SK-N-SH (cell line): Measurements from ENCODE around the gene LRRC1. TPM values are rescaled to one million over a fixed set of nuclear protein-coding genes. Genes with fewer than 3 reads are reported as not detected.

Experiments
- CTCF ChIA-PET: fragments of 300-600, 350-600 bp; formaldehyde crosslinking; extraction: SDS; loops from one replicate; lab custom pipeline; 2021; lab: Yijun Ruan, JAX
- POLR2A ChIA-PET: fragments of 350-600 bp; sonication (Branson Sonifier 250); formaldehyde crosslinking; extraction: SDS; loops from one replicate; lab custom pipeline; 2020; ENCODE audit warnings: antibody characterized with exemption, inconsistent platforms; lab: Yijun Ruan, JAX
- DNase-seq: peaks from one replicate; pipeline ENCODE4 v3.0.0; 2012
- H2AFZ ChIP-seq: fragments of 200-600 bp; sonication (generic); 2 replicates; pipeline ENCODE4 v1.8.1; 2016; ENCODE audit warnings: antibody characterized with exemption, mild to moderate bottlenecking, low read depth
- H3F3A ChIP-seq: fragments of 200-600 bp; sonication (generic); replicated peaks from 2 replicates; pipeline ENCODE3; 2016; ENCODE audit warnings: antibody characterized with exemption, mild to moderate bottlenecking; ENCODE audit not compliant: insufficient read depth
- H3K27ac ChIP-seq, 2 experiments: fragments of 200-500 bp in 1 of 2; fragments of 200-600 bp in 1 of 2; sonication (Bioruptor generic) in 1 of 2; sonication (generic), shearing (Covaris generic) in 1 of 2; 2 replicates each; pipeline versions ENCODE4 v1.5.1 to v1.6.1; 2014 to 2016; ENCODE audit warnings: low read depth in 2 of 2, inconsistent platforms in 1 of 2, low read length in 1 of 2, mild to moderate bottlenecking in 1 of 2, mixed read lengths in 1 of 2
- H3K27me3 ChIP-seq: fragments of 200-600 bp; sonication (generic), shearing (Covaris generic); 2 replicates; pipeline ENCODE4 v1.6.1; 2016; ENCODE audit warnings: mixed run types; ENCODE audit not compliant: insufficient read depth
- H3K36me3 ChIP-seq, 2 experiments: fragments of 200-500 bp in 1 of 2; fragments of 200-600 bp in 1 of 2; sonication (Bioruptor generic) in 1 of 2; sonication (generic) in 1 of 2; replicated peaks in 1 of 2; 2 replicates each; pipeline versions ENCODE3 to v1.5.1; 2014 to 2016; ENCODE audit warnings: low read length in 1 of 2, mild to moderate bottlenecking in 1 of 2; ENCODE audit not compliant: insufficient read depth in 2 of 2, control insufficient read depth in 1 of 2
- H3K4me1 ChIP-seq, 2 experiments: fragments of 200-500 bp in 1 of 2; fragments of 200-600 bp in 1 of 2; sonication (Bioruptor generic) in 1 of 2; sonication (generic), shearing (Covaris generic) in 1 of 2; 2 replicates each; pipeline versions ENCODE4 v1.5.1 to v1.6.1; 2014 to 2016; ENCODE audit warnings: low read depth in 1 of 2, low read length in 1 of 2, mixed run types in 1 of 2; ENCODE audit not compliant: insufficient read depth in 2 of 2, control insufficient read depth in 1 of 2
- H3K4me2 ChIP-seq: fragments of 200-600 bp; sonication (generic), shearing (Covaris generic); 2 replicates; pipeline ENCODE4 v1.6.1; 2017; ENCODE audit warnings: mixed run types
- H3K4me3 ChIP-seq, 2 experiments: fragments of 200-500 bp in 1 of 2; fragments of 200-600 bp in 1 of 2; sonication (Bioruptor generic) in 1 of 2; sonication (generic), shearing (Covaris generic) in 1 of 2; 2 replicates each; pipeline versions ENCODE4 v1.5.1 to v1.8.1; 2014 to 2016; ENCODE audit warnings: low read depth in 2 of 2, inconsistent platforms in 1 of 2, low read length in 1 of 2, mild to moderate bottlenecking in 1 of 2, mixed read lengths in 1 of 2, moderate library complexity in 1 of 2
- H3K79me2 ChIP-seq: fragments of 200-600 bp; sonication (generic); 2 replicates; pipeline ENCODE4 v1.8.1; 2017; ENCODE audit warnings: mild to moderate bottlenecking; ENCODE audit not compliant: insufficient read depth
- H3K9ac ChIP-seq: fragments of 200-600 bp; sonication (generic); 2 replicates; pipeline ENCODE4 v1.6.1; 2017; ENCODE audit warnings: mixed run types
- H3K9me2 ChIP-seq: fragments of 200-600 bp; sonication (generic); 2 replicates; pipeline ENCODE4 v1.6.1; 2017; ENCODE audit warnings: mixed run types
- H3K9me3 ChIP-seq: fragments of 200-600 bp; sonication (generic); 2 replicates; pipeline ENCODE4 v1.6.1; 2017; ENCODE audit warnings: mixed run types, mild to moderate bottlenecking, moderate library complexity
- H4K20me1 ChIP-seq: fragments of 200-600 bp; sonication (generic); 2 replicates; pipeline ENCODE4 v1.6.1; 2017; ENCODE audit warnings: mild to moderate bottlenecking, mixed run types; ENCODE audit not compliant: insufficient read depth
- CHD2 ChIP-seq: fragments of 150-350 bp; IDR thresholded peaks from 2 replicates; pipeline ENCODE4 v1.6.1; 2018; ENCODE audit warnings: low read length; ENCODE audit not compliant: partially characterized antibody
- CTCF ChIP-seq: fragments of 200-600 bp; sonication (generic); IDR thresholded peaks from 2 replicates; pipeline ENCODE4 v1.6.1; 2017; ENCODE audit warnings: antibody characterized with exemption, mild to moderate bottlenecking, moderate library complexity
- EP300 ChIP-seq, 2 experiments: IDR thresholded peaks; 2 replicates each; pipeline versions ENCODE4 v1.4.0 to v1.6.1; 2012; ENCODE audit warnings: borderline replicate concordance in 1 of 2, low read depth in 1 of 2, low read length in 1 of 2
- EZH2phosphoT487 ChIP-seq: fragments of 200-600 bp; sonication (generic); IDR thresholded peaks from 2 replicates; pipeline ENCODE4 v1.6.1; 2017; ENCODE audit warnings: low read depth, mixed run types, mild to moderate bottlenecking, antibody characterized with exemption, moderate library complexity, borderline replicate concordance
- FOXJ3 ChIP-seq: sonication (generic); formaldehyde crosslinking; IDR thresholded peaks from 2 replicates; pipeline ENCODE4 v1.5.1; 2020; ENCODE audit warnings: mild to moderate bottlenecking, missing genetic modification reagents
- GABPA ChIP-seq: IDR thresholded peaks from 2 replicates; pipeline ENCODE4 v1.4.0; 2012; ENCODE audit warnings: low read depth, mild to moderate bottlenecking
- GATA2 ChIP-seq: sonication (generic); formaldehyde crosslinking; IDR thresholded peaks from 2 replicates; pipeline ENCODE4 v1.5.0; 2020; ENCODE audit warnings: mild to moderate bottlenecking, missing genetic modification reagents
- MEF2A ChIP-seq: IDR thresholded peaks from 2 replicates; pipeline ENCODE4 v1.4.0; 2012; ENCODE audit warnings: low read depth, borderline replicate concordance
- NRF1 ChIP-seq: IDR thresholded peaks from 2 replicates; pipeline ENCODE4 v1.6.1; 2012; ENCODE audit warnings: low read depth, mild to moderate bottlenecking, low read length
- RCOR1 ChIP-seq: fragments of 150-350 bp; IDR thresholded peaks from 2 replicates; pipeline ENCODE4 v1.6.1; 2017; ENCODE audit warnings: antibody characterized with exemption, low read length
- TAF1 ChIP-seq: IDR thresholded peaks from 2 replicates; pipeline ENCODE4 v1.6.1; 2012; ENCODE audit warnings: low read depth, mild to moderate bottlenecking, low read length, moderate library complexity, borderline replicate concordance
- TCF12 ChIP-seq: IDR thresholded peaks from 2 replicates; pipeline ENCODE4 v1.4.0; 2012
- YY1 ChIP-seq: IDR thresholded peaks from 2 replicates; pipeline ENCODE4 v1.4.0; 2012; ENCODE audit warnings: low read depth, mild to moderate bottlenecking
- WGBS: methylation state at CpG from one replicate; pipeline ENCODE4 v1.1.6; 2017; ENCODE audit warnings: low lambda C conversion rate; 5-methylcytosine and 5-hydroxymethylcytosine counted together
- polyA plus RNA-seq, 3 experiments: library from polyadenylated mRNA; depleted of rRNA; stranded (reverse); fragments of >200 nt; gene quantifications; 2 replicates each; pipeline ENCODE4 v1.2.3, GENCODE V29; 2012
- TF ChIP-seq, protein P1 (sequence below): fragments of 150-350 bp; IDR thresholded peaks from 2 replicates; pipeline ENCODE4 v1.6.1; 2017; ENCODE audit warnings: antibody characterized with exemption, low read length, low read depth, borderline replicate concordance
- TF ChIP-seq, protein P2 (sequence below): IDR thresholded peaks from 2 replicates; pipeline ENCODE4 v1.4.0; 2012; ENCODE audit warnings: low read depth, borderline replicate concordance

The LRRC1 gene
- polyA plus RNA-seq, 1 of the 3 experiments (the other 2 are of a cell fraction) = 0.84 TPM

GRCh38 chr6:53913286-53913685 lies 118.5 kb downstream of the LRRC1 start:
- no peaks in the 10 kb centered on the region for H3K36me3 ChIP-seq
- no peaks in the 10 kb centered on the region for H3K27me3 ChIP-seq
- H3K4me1 ChIP-seq = no peaks in the 10 kb centered on the region
- 27% methylated on average over 1 of the region's 1 CpG for WGBS
- ChIA-PET CTCF (no interaction called here), POLR2A (no interaction called here)
- H3K27ac ChIP-seq = no peak overlapping the region
- no peaks in the 10 kb centered on the region for H3K79me2 ChIP-seq
- no peak overlapping the region for H2AFZ ChIP-seq
- TF ChIP-seq TAF1 = no peak
- TF ChIP-seq CTCF = no peak
- TF ChIP-seq, protein P1, sequence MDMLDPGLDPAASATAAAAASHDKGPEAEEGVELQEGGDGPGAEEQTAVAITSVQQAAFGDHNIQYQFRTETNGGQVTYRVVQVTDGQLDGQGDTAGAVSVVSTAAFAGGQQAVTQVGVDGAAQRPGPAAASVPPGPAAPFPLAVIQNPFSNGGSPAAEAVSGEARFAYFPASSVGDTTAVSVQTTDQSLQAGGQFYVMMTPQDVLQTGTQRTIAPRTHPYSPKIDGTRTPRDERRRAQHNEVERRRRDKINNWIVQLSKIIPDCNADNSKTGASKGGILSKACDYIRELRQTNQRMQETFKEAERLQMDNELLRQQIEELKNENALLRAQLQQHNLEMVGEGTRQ = no peak
- no peak for TF ChIP-seq CHD2
- no peak overlapping the region for H3K9ac ChIP-seq
- H3K9me2 ChIP-seq = no peaks in the 10 kb centered on the region
- no peak overlapping the region for H3K4me2 ChIP-seq
- H3K4me3 ChIP-seq = no peak overlapping the region
- no peaks in the 10 kb centered on the region for H3K9me3 ChIP-seq
- no peak for DNase-seq
- H4K20me1 ChIP-seq = no peaks in the 10 kb centered on the region
- H3F3A ChIP-seq = no peaks in the 10 kb centered on the region

- Histone ChIP-seq H3K9ac (no peak overlapping the region), H3K79me2 (no peaks in the 10 kb centered on the region), H3K9me2 (no peaks in the 10 kb centered on the region), H4K20me1 (no peaks in the 10 kb centered on the region), H3K27me3 (no peaks in the 10 kb centered on the region), H3F3A (no peaks in the 10 kb centered on the region), H3K27ac (no peak overlapping the region), H3K4me1 (no peaks in the 10 kb centered on the region), H3K9me3 (no peaks in the 10 kb centered on the region), H3K4me3 (no peak overlapping the region), H2AFZ (no peak overlapping the region), H3K4me2 (no peak overlapping the region), H3K36me3 (no peaks in the 10 kb centered on the region)
- no peak for DNase-seq
- CTCF ChIA-PET = no interaction called here
- TF ChIP-seq CTCF (no peak), EZH2phosphoT487 (no peak), TCF12 (no peak), CHD2 (no peak), GATA2 (CRISPR knock-in tag) (no peak), GABPA (no peak), MEF2A (no peak), YY1 (no peak), EP300 (IDR thresholded peaks at IDR 0.05; ENCODE audit: borderline replicate concordance in 1 of 2, low read depth in 1 of 2, low read length in 1 of 2) (no peak), NRF1 (no peak), FOXJ3 (CRISPR knock-in tag) (no peak), RCOR1 (no peak)
- TF ChIP-seq, protein P2, sequence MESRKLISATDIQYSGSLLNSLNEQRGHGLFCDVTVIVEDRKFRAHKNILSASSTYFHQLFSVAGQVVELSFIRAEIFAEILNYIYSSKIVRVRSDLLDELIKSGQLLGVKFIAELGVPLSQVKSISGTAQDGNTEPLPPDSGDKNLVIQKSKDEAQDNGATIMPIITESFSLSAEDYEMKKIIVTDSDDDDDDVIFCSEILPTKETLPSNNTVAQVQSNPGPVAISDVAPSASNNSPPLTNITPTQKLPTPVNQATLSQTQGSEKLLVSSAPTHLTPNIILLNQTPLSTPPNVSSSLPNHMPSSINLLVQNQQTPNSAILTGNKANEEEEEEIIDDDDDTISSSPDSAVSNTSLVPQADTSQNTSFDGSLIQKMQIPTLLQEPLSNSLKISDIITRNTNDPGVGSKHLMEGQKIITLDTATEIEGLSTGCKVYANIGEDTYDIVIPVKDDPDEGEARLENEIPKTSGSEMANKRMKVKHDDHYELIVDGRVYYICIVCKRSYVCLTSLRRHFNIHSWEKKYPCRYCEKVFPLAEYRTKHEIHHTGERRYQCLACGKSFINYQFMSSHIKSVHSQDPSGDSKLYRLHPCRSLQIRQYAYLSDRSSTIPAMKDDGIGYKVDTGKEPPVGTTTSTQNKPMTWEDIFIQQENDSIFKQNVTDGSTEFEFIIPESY = no peak
- TF ChIP-seq, protein P1 = no peak
- POLR2A ChIA-PET = no interaction called here
- WGBS = 44% methylated on average over 5 of the region's 5 CpGs
Measured at GRCh38 chr6:53915026-53915691, 120.4 kb downstream of the LRRC1 start.
